OCI-LY1 (cell line): Measurements from ENCODE around the gene AGAP1.

Experiments
- EZH2 ChIP-seq: fragments of 200-600 bp; sonication (generic), shearing (Covaris generic); IDR thresholded peaks from 2 replicates; pipeline ENCODE4 v1.8.0; 2017; ENCODE audit warnings: borderline replicate concordance, mixed run types, mild to moderate bottlenecking, antibody characterized with exemption, low read length, moderate library complexity, mixed read lengths
- TF ChIP-seq, protein P1 (sequence below): fragments of 200-600 bp; sonication (generic), shearing (Covaris generic); IDR thresholded peaks from 2 replicates; pipeline ENCODE4 v1.5.1; 2017; ENCODE audit warnings: mild to moderate bottlenecking, antibody characterized with exemption, low read length, moderate library complexity, mixed read lengths

DNA sequence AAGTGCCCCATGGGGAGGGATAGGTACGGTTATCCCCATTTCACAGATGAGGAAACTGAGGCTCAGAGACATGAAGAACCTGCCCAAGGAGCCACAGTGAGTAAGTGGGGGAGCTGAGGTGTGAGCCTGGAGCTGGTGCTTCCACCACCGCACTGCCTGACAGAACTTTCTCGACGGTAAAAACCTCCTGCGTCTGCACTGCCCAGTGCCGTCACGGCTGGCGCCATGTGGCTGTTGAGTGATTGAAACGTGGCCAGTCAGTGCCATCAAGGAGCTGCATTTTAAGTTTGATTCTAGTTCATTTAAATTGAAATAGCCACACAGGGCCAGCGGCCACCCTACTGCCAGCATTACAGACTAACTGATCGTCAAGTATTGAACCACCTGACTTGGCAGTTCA, 217.1 kb downstream of the AGAP1 start:
- TF ChIP-seq, protein P1, sequence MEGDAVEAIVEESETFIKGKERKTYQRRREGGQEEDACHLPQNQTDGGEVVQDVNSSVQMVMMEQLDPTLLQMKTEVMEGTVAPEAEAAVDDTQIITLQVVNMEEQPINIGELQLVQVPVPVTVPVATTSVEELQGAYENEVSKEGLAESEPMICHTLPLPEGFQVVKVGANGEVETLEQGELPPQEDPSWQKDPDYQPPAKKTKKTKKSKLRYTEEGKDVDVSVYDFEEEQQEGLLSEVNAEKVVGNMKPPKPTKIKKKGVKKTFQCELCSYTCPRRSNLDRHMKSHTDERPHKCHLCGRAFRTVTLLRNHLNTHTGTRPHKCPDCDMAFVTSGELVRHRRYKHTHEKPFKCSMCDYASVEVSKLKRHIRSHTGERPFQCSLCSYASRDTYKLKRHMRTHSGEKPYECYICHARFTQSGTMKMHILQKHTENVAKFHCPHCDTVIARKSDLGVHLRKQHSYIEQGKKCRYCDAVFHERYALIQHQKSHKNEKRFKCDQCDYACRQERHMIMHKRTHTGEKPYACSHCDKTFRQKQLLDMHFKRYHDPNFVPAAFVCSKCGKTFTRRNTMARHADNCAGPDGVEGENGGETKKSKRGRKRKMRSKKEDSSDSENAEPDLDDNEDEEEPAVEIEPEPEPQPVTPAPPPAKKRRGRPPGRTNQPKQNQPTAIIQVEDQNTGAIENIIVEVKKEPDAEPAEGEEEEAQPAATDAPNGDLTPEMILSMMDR = no peak
- no peak for TF ChIP-seq EZH2
